EH (cell line): ENCODE measurements around the gene HK2.
"Not testable (repeated sequence)": the region's sequence is repeated elsewhere in the genome, so short reads cannot be mapped to it uniquely, and the experiment has no call there.

Experiments
- DNase-seq: peaks from one replicate; pipeline ENCODE4 v3.0.0-alpha.2; 2015; ENCODE audit warnings: low read depth

The HK2 gene

GRCh38 chr2:74833418-74834233, at the start of gene HK2:
TSS of gene HK2 (plus strand) at chr2:74834127. CDS start at chr2:74834581, 454 bp downstream.
- peak; percentile 92 for DNase-seq

- DNase-seq = no peak
Measured at GRCh38 chr2:74789271-74789670, 44.7 kb upstream of the HK2 start.

- no peak for DNase-seq
Measured at GRCh38 chr2:74792282-74792681, 41.6 kb upstream of the HK2 start.

GRCh38 chr2:74794878-74795277, 39.0 kb upstream of the HK2 start:
- DNase-seq = not testable (repeated sequence)

- no peak for DNase-seq
Measured at GRCh38 chr2:74806355-74806839, 27.5 kb upstream of the HK2 start.

GRCh38 chr2:74806920-74807319, 27.0 kb upstream of the HK2 start:
- DNase-seq = no peak

- no peak for DNase-seq
Measured at GRCh38 chr2:74812787-74813590, 20.9 kb upstream of the HK2 start.

- DNase-seq = no peak
Measured at GRCh38 chr2:74814102-74814501, 19.8 kb upstream of the HK2 start.

GRCh38 chr2:74815941-74816340, 18.0 kb upstream of the HK2 start:
- no peak for DNase-seq

- DNase-seq = no peak
Measured at GRCh38 chr2:74816540-74817303, 17.2 kb upstream of the HK2 start.

GRCh38 chr2:74817304-74817675, 16.6 kb upstream of the HK2 start:
- no peak for DNase-seq

GRCh38 chr2:74819702-74820101, 14.2 kb upstream of the HK2 start:
- DNase-seq = no peak

GRCh38 chr2:74821177-74822126, 12.5 kb upstream of the HK2 start:
- DNase-seq = no peak

GRCh38 chr2:74822771-74823566, 11.0 kb upstream of the HK2 start:
- no peak for DNase-seq

- no peak for DNase-seq
Measured at GRCh38 chr2:74824679-74825078, 9.2 kb upstream of the HK2 start.

- no peak for DNase-seq
Measured at GRCh38 chr2:74828543-74828942, 5.4 kb upstream of the HK2 start.

GRCh38 chr2:74831693-74832530, 2.0 kb upstream of the HK2 start:
- DNase-seq = peak; percentile 81

GRCh38 chr2:74834234-74834791, 386 bp downstream of the HK2 start:
- not testable (repeated sequence) for DNase-seq
